Prostate gland (tissue), 2 donors: Measurements from ENCODE around the gene DMXL1. TPM values are rescaled to one million over a fixed set of nuclear protein-coding genes. Genes with fewer than 3 reads are reported as not detected.

Experiments used
- DNase-seq: peaks from one replicate; pipeline ENCODE4 v3.0.0-alpha.2; 2019; ENCODE audit warnings: low spot score
- H3K27ac ChIP-seq, 2 donors: fragments of 200-600 bp; sonication (generic); 2 replicates each; pipeline ENCODE4 v1.5.1; 2017 to 2019
- H3K27me3 ChIP-seq: fragments of 200-600 bp; sonication (generic); replicated peaks from 2 replicates; pipeline ENCODE4 v1.5.1; 2019; ENCODE audit not compliant: insufficient read depth
- H3K36me3 ChIP-seq, 2 donors: fragments of 200-600 bp; sonication (generic); 1 replicate in 1 of 2; 2 replicates in 1 of 2; pipeline versions ENCODE4 v1.5.1 to v1.8.1; 2017 to 2019
- H3K4me1 ChIP-seq: fragments of 200-600 bp; sonication (generic); replicated peaks from 2 replicates; pipeline ENCODE4 v1.5.1; 2019
- H3K4me3 ChIP-seq, 2 donors: fragments of 200-600 bp; sonication (generic); 2 replicates each; pipeline ENCODE4 v1.5.1; 2017 to 2019
- H3K9me3 ChIP-seq: fragments of 200-600 bp; sonication (generic); 2 replicates; pipeline ENCODE4 v1.5.1; 2017
- POLR2A ChIP-seq: fragments of 450-650 bp; IDR thresholded peaks from one replicate; pipeline ENCODE4 v1.6.1; 2016; ENCODE audit warnings: antibody characterized with exemption, mild to moderate bottlenecking
- POLR2AphosphoS5 ChIP-seq: sonication (generic); formaldehyde crosslinking; IDR thresholded peaks from one replicate; pipeline ENCODE4 v1.6.1; 2017; ENCODE audit warnings: antibody characterized with exemption
- WGBS: methylation state at CpG from one replicate; pipeline ENCODE4 v1.1.5; 2018; 5-methylcytosine and 5-hydroxymethylcytosine counted together
- intact Hi-C: fragments of 100-400 bp; cut with DNase I; formaldehyde crosslinking; loops from one replicate; pipeline ENCODE4 v1.14.2; 2022
- total RNA-seq, 2 donors: library from RNA; depleted of rRNA; stranded (reverse); fragments of >200 nt; gene quantifications; one replicate each; pipeline ENCODE4 v1.1.0, GENCODE V29; 2016
- TF ChIP-seq, protein P1 (sequence below), 4 experiments: fragments of 200-600 bp in 2 of 4; fragments of 450-650 bp in 2 of 4; sonication (generic) in 2 of 4; IDR thresholded peaks; 1 replicate in 3 of 4; 2 replicates in 1 of 4; pipeline ENCODE4 v1.5.1; 2016 to 2019; ENCODE audit warnings: antibody characterized with exemption in 4 of 4, mild to moderate bottlenecking in 2 of 4, moderate library complexity in 2 of 4

The DMXL1 gene
- total RNA-seq, 2 donors from 2014 or later, result 89.2 to 180 TPM

DNA sequence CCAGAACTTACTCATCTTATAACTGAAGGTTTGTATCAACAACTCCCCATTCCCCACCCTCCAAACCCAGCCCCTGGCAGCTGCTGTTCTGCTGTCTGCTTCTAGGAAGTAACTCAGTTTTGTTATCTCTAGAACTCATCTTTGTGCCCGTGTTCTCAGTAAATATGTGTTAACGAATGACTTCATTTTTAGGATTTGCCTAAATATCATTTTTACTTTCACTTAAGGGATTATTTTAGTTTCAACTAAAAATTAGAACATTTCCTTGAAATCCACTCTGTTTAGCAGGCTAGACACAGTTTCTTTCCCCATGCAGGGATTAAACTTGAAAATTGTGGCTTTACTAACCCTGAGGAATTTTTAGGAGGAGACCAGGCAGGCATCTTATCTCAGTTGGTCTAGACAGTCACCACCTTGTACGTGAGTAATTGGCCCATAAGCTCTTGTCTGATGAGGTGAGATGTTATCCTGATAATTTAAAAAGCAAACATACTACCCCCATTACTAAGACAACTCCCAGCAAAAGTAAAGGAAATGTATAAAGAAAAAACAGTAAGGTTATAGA, 216.7 kb downstream of the DMXL1 start:
- H3K4me1 ChIP-seq, result no peaks in the 10 kb centered on the region
- intact Hi-C loops, result no loop called here
- no peaks in the 10 kb centered on the region for H3K27me3 ChIP-seq
- no peaks in the 10 kb centered on the region for H3K36me3 ChIP-seq
- 8% methylated on average over 3 of the region's 3 CpGs for WGBS
- no peak for DNase-seq
- no peak overlapping the region for H3K4me3 ChIP-seq
- H3K9me3 ChIP-seq, result no peaks in the 10 kb centered on the region
- TF ChIP-seq POLR2A, result no peak
- H3K27ac ChIP-seq, result no peak overlapping the region

DNA sequence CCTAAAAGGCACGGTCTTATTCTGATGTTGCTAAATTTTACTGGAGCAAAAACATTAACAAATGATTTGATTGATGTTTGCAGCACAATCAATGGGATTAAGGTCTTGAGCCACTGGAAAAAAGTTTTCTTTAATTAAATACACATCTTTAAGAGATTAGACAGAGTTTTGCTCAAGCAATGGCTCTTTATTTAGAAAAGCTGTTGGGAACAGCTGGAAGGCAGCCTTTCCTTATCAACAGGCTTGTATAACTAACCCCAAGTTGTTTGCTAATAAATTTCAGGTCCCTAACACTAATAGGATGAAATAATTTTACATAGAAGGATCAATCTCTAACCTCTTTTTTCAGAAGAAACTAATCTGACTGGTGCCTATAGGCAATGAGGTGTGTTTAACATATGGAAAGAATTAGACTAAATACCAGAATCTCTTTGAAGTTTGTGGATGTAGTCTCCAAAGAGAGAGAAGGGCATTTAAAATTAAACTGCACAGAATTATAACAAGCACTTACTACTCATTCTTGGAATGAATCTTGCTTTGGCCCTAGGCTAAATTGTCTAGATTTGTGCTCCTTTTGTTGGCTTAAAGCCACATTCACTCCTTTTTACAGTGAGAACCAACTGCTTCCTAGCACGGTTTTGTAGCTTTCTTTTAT, 217.6 kb downstream of the DMXL1 start:
- TF ChIP-seq POLR2AphosphoS5 (no peak), POLR2A (no peak)
- TF ChIP-seq, protein P1, sequence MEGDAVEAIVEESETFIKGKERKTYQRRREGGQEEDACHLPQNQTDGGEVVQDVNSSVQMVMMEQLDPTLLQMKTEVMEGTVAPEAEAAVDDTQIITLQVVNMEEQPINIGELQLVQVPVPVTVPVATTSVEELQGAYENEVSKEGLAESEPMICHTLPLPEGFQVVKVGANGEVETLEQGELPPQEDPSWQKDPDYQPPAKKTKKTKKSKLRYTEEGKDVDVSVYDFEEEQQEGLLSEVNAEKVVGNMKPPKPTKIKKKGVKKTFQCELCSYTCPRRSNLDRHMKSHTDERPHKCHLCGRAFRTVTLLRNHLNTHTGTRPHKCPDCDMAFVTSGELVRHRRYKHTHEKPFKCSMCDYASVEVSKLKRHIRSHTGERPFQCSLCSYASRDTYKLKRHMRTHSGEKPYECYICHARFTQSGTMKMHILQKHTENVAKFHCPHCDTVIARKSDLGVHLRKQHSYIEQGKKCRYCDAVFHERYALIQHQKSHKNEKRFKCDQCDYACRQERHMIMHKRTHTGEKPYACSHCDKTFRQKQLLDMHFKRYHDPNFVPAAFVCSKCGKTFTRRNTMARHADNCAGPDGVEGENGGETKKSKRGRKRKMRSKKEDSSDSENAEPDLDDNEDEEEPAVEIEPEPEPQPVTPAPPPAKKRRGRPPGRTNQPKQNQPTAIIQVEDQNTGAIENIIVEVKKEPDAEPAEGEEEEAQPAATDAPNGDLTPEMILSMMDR (IDR thresholded peaks at IDR 0.05), result no peak
- DNase-seq, result no peak
- H3K9me3 ChIP-seq, result no peaks in the 10 kb centered on the region
- intact Hi-C loops, result no loop called here
- H3K36me3 ChIP-seq, result no peaks in the 10 kb centered on the region
- no peaks in the 10 kb centered on the region for H3K27me3 ChIP-seq
- 24% methylated on average over 2 of the region's 2 CpGs for WGBS
- no peaks in the 10 kb centered on the region for H3K4me1 ChIP-seq
- no peak overlapping the region for H3K4me3 ChIP-seq
- H3K27ac ChIP-seq, result no peak overlapping the region

DNA sequence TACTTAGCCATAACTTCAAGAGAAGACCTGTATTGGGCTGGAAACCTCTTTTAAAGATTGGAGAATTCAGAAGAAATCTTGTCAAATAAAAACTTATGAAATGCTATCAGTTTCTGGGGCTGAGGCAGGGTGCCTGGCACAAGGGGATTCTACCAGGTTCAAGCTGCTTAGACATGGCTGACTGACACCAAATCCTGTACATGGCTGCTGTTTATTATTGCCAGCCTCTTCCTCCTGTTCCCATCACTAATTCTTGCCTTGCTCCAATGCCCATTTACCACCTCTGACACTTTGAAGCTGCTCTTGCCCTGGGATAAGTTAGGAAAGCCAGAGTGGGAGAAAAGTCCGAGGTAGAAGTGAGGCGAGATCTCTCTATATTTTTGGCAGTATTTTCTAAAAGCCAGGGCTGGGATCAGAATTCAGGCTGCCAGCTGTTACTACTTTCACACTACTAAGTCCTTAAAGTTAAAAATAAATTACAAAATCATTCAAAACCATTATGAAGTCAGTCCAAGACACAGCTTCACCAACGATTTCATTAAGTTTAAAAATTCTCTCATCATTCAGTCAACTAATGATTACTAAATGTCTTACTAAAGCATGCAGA, 218.7 kb downstream of the DMXL1 start:
- H3K27me3 ChIP-seq, result no peaks in the 10 kb centered on the region
- no peak overlapping the region for H3K27ac ChIP-seq
- H3K4me3 ChIP-seq, result no peak overlapping the region
- TF ChIP-seq, protein P1 (IDR thresholded peaks at IDR 0.05), result no peak
- TF ChIP-seq POLR2AphosphoS5, result no peak
- TF ChIP-seq POLR2A, result no peak
- DNase-seq, result no peak
- H3K4me1 ChIP-seq, result no peaks in the 10 kb centered on the region
- H3K36me3 ChIP-seq, result no peaks in the 10 kb centered on the region
- 76% methylated on average over 3 of the region's 3 CpGs for WGBS
- H3K9me3 ChIP-seq, result no peaks in the 10 kb centered on the region
- intact Hi-C loops, result no loop called here

GRCh38 chr5:119290161-119290569, 219.3 kb downstream of the DMXL1 start:
- Histone ChIP-seq H3K27me3 (no peaks in the 10 kb centered on the region), H3K36me3 (no peaks in the 10 kb centered on the region), H3K4me1 (no peaks in the 10 kb centered on the region), H3K27ac (no peak overlapping the region), H3K9me3 (no peaks in the 10 kb centered on the region), H3K4me3 (no peak overlapping the region)
- TF ChIP-seq POLR2AphosphoS5 (no peak), POLR2A (no peak)
- TF ChIP-seq, protein P1 (IDR thresholded peaks at IDR 0.05), result no peak
- intact Hi-C loops, result no loop called here
- WGBS, result 94% methylated on average over 3 of the region's 3 CpGs
- no peak for DNase-seq

GRCh38 chr5:119290607-119291006, 219.7 kb downstream of the DMXL1 start:
- Histone ChIP-seq H3K36me3 (no peaks in the 10 kb centered on the region), H3K4me3 (no peak overlapping the region), H3K9me3 (no peaks in the 10 kb centered on the region), H3K27ac (no peak overlapping the region), H3K4me1 (no peaks in the 10 kb centered on the region), H3K27me3 (no peaks in the 10 kb centered on the region)
- TF ChIP-seq, protein P1 (IDR thresholded peaks at IDR 0.05), result no peak
- no peak for TF ChIP-seq POLR2AphosphoS5
- no peak for TF ChIP-seq POLR2A
- intact Hi-C loops, result no loop called here
- 93% methylated on average over 2 of the region's 2 CpGs for WGBS
- DNase-seq, result no peak
